Measurements from ENCODE around the gene CENPV. TPM values are rescaled to one million over a fixed set of nuclear protein-coding genes. Genes with fewer than 3 reads are reported as not detected.
"Not testable (repeated sequence)": the region's sequence is repeated elsewhere in the genome, so short reads cannot be mapped to it uniquely, and the experiment has no call there.

Gene CENPV
- total RNA-seq, result 10 to 100 TPM; 15.8 to 16.9 TPM

- TF ChIP-seq CTCF (IDR thresholded peaks at IDR 0.05), result peak in 1 of 2 donors; percentile 15
- peak within 1 kb of the TSS; percentile 48 to 53 for H3K27ac ChIP-seq
- no peak for DNase-seq (ENCODE audit: low spot score)
These were observed at the start of gene CENPV for GRCh38 chr17:16353317-16354174. TSS of gene CENPV (minus strand) at chr17:16353469. CDS start at chr17:16353436, 33 bp downstream.

GRCh38 chr17:16398270-16399267 is 45.3 kb upstream of the CENPV start:
- no peak for TF ChIP-seq CTCF (IDR thresholded peaks at IDR 0.05)
- DNase-seq (ENCODE audit: low spot score), result no peak
- no peaks in the 10 kb centered on the region for H3K36me3 ChIP-seq
- no peak overlapping the region for H3K4me3 ChIP-seq
- no peak overlapping the region for H3K27ac ChIP-seq
- H3K9me3 ChIP-seq, result no peaks in the 10 kb centered on the region
- peaks cover 0 to 7% of the 10 kb centered on the region in 2 donors for H3K4me1 ChIP-seq
- H3K27me3 ChIP-seq, result no peaks in the 10 kb centered on the region

More at GRCh38 chr17:16353317-16354174, at the start of gene CENPV:
- Histone ChIP-seq H3K4me3 (peak within 1 kb of the TSS; percentile 68 to 73), H3K9me3 (no peaks in the 10 kb centered on the region), H3K36me3 (peaks cover 11% of the 10 kb centered on the region), H3K27me3 (no peaks in the 10 kb centered on the region), H3K4me1 (peaks cover 0 to 12% of the 10 kb centered on the region in 2 donors)

GRCh38 chr17:16396693-16397092 is 43.4 kb upstream of the CENPV start:
- not testable (repeated sequence) for H3K4me3 ChIP-seq; H3K27me3 ChIP-seq; H3K36me3 ChIP-seq; DNase-seq (ENCODE audit: low spot score); H3K4me1 ChIP-seq; H3K9me3 ChIP-seq
- H3K27ac ChIP-seq, result peak overlapping the region; percentile 67 to 68

GRCh38 chr17:16395887-16396286 is 42.6 kb upstream of the CENPV start:
- not testable (repeated sequence) for H3K4me1 ChIP-seq, H3K27me3 ChIP-seq, H3K9me3 ChIP-seq, H3K36me3 ChIP-seq, H3K4me3 ChIP-seq
- H3K27ac ChIP-seq, result peak overlapping the region; percentile 67 to 68
- peak; percentile 79 for DNase-seq (ENCODE audit: low spot score)

- not testable (repeated sequence) for H3K27ac ChIP-seq
These were observed 39.2 kb upstream of the CENPV start for GRCh38 chr17:16392491-16392890.

GRCh38 chr17:16391451-16391850 is 38.2 kb upstream of the CENPV start:
- no peak for DNase-seq (ENCODE audit: low spot score)
- Histone ChIP-seq H3K9me3 (no peaks in the 10 kb centered on the region), H3K4me3 (no peak overlapping the region), H3K27ac (no peak overlapping the region), H3K27me3 (no peaks in the 10 kb centered on the region), H3K36me3 (no peaks in the 10 kb centered on the region), H3K4me1 (peaks cover 0 to 11% of the 10 kb centered on the region in 2 donors)
- no peak for TF ChIP-seq CTCF (IDR thresholded peaks at IDR 0.05)

More at GRCh38 chr17:16392491-16392890, 39.2 kb upstream of the CENPV start:
- not testable (repeated sequence) for H3K4me3 ChIP-seq; DNase-seq (ENCODE audit: low spot score); H3K9me3 ChIP-seq; H3K36me3 ChIP-seq; H3K27me3 ChIP-seq; H3K4me1 ChIP-seq

GRCh38 chr17:16386126-16386507 is 32.8 kb upstream of the CENPV start:
- H3K27ac ChIP-seq, result peak overlapping the region in 1 of 2 donors; percentile 63
- peak overlapping the region in 1 of 2 donors; percentile 60 for H3K4me3 ChIP-seq
- H3K27me3 ChIP-seq; H3K9me3 ChIP-seq; DNase-seq (ENCODE audit: low spot score): not testable (repeated sequence)
- H3K4me1 ChIP-seq, result peaks cover 0 to 35% of the 10 kb centered on the region in 2 donors
- H3K36me3 ChIP-seq, result peaks cover 20% of the 10 kb centered on the region

All from right atrium auricular region (tissue), 2 donors.